GM19238 (cell line): ENCODE results near the gene TPM1.

Experiments
- DNase-seq: peaks from one replicate; pipeline ENCODE4 v3.0.0; 2011; ENCODE audit warnings: low spot score; ENCODE audit not compliant: insufficient read length

TPM1 gene

DNA sequence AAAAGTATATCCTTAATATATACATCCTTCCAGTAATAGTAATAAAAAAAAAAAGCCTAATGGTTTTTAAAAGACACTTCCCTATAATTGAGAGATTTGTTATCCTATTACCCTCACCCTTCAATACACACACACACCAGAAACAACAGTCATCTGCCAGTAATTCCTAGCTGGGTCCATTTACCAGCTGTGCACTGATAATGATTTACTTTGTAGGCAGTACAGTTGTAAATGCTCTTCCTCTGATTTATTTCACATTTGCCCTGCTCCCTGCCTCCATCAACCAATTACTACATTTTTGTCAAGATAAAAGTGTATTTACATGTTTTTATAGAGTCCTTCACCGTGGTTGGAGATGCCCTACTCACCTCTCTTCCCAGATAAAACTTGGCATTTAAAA, 12.4 kb downstream of the TPM1 start:
- no peak for DNase-seq

DNA sequence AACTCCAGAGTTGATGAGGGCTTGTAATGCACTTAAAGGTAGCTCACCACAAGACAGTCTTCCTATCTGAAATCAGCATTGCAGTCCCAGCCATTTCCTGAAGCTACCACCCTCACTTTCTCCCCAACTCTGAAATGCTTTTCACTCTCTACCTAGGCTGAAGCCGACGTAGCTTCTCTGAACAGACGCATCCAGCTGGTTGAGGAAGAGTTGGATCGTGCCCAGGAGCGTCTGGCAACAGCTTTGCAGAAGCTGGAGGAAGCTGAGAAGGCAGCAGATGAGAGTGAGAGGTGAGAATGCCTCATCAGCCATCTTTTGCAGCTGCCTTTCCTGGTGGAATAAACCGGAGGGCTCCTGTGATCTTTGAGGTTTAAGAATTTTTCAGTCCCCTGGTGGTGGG, 14.3 kb downstream of the TPM1 start:
- no peak for DNase-seq

DNA sequence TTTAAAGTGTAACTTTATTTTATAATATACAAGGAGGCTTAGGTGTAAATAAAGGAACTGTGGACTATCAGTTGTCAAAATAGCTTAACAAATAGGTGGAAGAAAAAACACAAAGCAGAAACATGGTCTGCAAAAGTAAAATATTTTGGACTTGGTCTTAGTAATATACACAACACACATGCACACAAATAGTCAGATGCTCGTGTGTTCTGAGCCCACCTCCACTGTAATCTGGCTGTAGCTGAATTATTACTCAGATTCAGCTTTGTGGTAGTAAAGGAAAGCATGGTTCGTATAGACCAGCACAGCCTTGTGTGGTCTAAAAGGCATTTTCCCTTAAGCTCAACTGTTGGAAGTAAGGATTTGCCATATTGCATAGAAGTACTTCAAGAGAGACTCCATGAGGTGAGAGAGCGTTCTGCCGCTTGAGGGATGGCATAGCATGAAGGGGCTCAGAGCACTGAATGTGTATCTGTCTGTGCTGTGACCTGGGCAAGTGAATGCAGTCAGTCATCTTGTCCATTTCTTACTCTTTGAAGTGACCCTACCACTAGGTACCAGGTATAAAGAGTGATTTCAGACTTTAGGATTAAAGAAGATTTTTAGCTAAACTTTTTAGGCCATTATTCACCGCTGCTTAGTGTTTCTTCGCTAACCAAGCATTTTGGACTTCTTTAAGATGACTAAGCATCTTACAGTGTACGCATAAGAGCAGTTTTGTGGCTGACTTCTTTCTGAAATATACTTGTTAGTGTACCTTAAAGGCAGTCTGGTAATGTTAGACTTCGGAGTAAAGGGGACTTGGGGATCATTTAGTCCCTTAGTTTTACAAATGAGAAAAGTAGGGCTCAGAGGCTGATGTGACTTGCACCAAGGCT, 15.2 kb downstream of the TPM1 start:
- DNase-seq, result no peak

DNA sequence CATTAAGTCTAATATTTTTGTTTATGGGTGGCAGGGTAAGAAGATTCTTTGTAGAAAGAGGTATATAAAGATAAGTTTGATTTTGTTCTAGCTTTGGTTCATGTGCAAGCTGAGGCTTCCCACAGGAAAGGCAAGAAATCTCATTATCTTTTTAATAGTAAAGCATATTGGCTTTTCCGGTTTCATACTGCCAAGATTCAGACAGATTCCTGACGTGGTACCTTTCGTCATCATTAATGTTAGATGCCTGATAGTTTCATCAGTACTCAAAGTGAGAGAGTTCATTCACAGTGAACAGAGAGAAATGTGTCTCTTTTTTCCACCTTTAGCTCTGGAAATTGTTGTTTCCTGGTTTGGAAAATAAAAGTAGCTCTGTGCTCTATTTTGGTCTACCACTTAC, 16.5 kb downstream of the TPM1 start:
- no peak for DNase-seq

DNA sequence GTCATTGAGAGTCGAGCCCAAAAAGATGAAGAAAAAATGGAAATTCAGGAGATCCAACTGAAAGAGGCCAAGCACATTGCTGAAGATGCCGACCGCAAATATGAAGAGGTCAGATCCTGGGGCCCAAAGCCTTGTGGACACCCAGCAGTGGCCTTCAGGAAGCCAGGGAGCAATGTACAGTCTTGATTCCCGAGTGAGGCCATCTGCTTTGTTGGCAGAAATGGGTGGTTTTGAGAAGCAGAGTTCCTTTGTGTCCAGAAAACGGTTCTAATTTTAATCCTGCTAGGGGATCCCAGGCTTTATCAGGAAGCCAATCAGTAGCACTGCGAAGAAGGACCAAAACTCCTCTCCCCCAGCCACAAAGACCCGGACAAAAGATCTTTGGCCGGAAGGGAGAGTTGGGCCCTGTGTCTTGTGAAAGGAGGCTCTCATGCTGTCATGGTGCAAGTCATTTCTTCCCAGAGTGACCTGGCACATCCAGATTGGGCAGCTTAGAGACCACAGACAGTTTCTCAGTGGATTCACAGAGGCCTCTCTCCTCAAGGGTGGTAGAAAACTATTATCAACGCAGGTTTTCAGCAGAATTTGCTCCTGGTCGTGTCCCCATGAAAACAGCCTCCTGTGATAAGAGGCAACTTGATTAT, 17.1 kb downstream of the TPM1 start:
- DNase-seq, result no peak

DNA sequence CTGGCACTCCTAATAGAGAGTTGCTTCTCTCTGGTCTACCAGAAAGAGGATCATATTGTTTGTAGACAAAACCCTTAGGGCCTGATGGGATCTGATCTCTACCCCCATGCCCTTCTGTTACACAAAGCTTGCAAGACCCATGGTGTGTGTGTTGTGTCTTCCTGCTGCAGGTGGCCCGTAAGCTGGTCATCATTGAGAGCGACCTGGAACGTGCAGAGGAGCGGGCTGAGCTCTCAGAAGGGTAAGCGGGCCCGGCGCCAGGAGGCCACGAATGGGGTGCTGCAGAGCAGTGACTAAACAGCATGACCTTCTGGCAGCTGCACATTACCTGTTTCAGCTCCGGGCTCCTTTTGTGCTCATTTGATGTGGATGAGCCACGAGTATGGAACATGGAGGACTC, 18.2 kb downstream of the TPM1 start:
- DNase-seq, result no peak

DNA sequence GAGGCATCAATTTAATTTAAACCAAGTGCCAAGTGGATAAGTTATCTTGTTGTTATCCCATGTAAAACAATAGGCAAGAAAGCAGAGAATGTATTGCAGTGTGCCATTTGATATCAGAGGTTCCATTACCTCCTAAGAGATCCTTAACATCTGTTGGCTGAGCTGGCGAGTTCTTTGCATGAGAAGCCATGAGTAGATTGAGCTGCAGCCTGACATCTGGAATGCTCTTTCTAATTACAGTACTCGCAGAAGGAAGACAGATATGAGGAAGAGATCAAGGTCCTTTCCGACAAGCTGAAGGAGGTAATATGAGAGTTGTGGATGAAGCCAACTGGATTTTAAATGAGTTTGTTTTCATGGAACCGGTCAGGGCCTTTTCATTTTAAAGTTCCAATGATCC, 19.4 kb downstream of the TPM1 start:
- no peak for DNase-seq

DNA sequence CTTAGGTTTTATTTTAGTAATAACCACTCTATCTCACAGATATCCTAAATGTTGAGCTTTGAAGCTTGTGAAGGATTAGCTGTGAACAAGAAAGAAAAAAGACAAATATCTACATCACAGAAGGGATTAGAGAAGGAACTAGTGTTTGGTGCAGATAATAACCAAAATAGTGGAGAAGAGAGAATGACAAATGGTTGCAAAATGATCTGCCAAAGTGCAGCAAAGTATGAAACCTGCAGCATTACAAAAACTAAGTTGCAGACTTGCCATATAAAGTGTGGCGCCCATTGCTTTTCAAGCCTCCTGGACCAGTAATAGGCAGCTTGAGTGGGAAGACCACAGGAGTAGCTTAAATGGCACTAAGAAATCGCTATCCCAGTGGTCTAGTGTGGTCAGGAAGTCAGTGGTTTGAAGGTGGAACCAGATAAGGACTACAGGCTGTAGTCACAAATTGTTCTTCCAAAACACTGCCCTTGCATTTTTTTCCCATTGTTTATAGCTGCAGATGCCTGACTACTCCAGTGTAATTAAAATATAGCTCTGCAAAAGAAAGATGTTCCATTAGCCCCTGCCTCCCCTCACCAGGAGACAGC, 20.7 kb downstream of the TPM1 start:
- no peak for DNase-seq

DNA sequence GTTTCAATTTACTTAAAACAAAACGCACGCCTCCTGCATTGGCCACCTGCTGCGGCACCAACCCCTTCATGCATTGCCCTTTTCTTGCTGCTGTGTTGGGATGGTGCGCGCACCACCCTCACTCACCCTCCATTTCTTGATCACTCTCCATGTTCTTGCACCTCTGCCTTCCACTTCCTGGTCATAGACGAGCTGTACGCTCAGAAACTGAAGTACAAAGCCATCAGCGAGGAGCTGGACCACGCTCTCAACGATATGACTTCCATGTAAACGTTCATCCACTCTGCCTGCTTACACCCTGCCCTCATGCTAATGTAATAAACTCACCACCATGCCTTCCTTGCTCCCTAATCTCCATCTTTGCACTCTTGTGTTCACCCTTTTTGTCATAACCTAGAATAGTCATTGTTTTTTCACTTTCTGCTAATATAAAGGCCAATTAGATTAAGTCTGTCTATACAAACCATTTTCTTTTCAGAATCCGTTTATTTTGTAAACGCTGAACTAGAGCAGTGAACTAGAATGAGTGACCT, 21.4 kb downstream of the TPM1 start:
- DNase-seq, result no peak

DNA sequence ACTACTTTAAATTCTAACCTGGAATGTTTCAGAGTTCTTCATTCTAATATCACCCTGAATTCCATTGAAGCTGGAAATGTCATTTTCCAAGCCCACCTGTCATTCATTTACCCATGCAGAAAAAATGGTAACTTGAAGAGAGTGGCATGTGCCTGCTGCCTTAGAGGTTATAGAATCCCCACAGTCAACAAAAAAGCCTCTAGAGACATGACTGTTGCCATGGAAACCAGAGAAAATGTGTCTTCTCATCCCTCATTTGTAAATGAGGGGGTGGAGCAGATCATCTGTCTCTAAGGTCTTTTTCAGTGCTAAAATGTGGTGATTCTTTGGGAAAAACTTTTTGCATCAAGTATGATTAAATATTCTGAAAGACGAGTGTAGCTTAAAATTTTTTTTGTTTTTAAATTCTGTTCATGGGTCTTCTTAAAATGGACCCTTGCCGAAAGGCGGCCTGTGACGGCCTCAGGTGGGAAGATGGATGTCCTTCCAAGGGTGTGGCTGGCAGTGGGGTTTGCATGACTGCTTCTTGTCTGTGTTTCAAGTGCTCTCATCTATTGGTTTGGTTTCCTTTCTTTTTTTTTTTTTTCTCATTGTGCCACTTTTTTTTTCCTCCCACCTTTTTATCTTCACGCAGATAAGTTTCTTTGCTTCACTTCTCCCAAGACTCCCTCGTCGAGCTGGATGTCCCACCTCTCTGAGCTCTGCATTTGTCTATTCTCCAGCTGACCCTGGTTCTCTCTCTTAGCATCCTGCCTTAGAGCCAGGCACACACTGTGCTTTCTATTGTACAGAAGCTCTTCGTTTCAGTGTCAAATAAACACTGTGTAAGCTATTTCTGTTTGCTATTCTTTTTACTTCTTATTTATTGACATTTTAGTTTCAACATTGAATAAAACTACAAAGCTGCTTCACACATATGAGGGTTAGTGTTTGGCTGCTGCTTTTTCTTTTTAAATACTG, 23.0 kb downstream of the TPM1 start:
- no peak for DNase-seq

DNA sequence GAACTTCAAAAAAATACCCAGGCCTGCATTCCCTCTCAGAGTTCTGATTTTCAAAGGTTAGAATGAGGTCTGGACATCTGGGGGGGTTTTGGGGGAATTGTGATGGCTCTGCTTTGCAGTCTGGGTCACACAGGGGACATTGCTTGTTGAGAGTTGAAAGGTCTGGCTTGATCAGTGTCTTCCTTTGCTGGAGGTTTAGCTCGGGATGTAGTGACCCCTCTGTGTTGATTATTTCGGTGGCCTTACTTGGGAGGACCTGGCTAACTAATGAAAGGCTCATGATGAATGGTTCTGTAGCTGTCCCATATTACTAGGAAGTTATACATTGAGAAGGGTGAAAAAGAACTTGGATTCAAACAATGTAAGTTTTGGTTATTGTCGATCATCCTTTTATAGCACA, 23.7 kb downstream of the TPM1 start:
- no peak for DNase-seq

DNA sequence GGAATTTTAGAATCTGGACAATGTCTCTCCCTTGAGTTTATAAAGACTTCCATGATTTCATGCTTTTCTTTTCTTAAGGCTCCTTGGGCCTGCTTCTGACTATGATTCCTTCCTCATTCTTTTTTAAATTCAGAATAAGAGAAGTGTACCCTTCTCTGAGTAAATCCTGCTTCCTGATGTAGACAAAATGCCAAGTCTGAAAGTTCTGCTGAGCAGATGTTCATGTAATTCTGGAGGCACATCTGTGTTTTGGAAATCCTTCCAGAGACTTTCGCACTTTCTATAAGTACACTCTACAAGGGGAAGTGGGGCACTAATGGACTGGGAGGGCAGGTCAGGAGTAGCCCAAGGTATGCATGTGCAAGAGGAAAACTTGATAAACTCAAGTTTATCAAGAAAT, 24.8 kb downstream of the TPM1 start:
- no peak for DNase-seq

DNA sequence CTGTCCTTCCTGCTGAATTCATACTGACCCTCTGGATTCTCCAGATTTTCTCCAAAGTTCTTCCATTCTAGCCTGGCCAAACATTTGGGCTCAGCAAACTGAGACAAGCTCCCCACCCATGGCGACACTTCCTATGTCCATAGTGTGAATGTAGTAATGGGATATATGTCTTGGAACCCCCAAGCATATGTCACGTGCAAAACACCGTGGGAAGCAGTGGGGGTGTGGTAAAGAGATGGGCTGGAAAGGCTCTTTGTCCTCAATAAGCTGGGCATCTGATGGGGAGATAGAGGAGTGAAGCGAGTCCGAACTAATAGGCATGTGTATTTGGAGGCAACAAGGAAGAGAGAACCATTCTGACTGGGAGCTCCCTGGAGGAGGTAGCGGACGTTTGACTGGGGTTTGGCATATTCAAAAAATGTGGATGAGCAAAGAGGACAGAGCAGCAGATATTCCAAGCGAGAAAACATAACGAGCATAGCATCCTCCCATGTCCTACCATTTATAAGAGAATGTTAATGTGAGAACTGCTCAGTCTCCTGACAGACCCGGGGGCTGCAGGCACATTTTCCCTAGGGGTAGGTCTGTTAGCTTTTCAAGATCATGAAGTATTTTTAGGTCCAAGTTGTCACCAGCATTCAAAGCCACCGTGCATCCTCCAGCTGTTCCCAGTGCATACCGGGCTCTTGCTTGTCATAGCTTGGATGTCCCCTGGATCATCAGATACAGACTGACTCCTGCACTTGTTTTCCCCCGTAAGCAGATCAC, 25.6 kb downstream of the TPM1 start:
- DNase-seq, result no peak

DNA sequence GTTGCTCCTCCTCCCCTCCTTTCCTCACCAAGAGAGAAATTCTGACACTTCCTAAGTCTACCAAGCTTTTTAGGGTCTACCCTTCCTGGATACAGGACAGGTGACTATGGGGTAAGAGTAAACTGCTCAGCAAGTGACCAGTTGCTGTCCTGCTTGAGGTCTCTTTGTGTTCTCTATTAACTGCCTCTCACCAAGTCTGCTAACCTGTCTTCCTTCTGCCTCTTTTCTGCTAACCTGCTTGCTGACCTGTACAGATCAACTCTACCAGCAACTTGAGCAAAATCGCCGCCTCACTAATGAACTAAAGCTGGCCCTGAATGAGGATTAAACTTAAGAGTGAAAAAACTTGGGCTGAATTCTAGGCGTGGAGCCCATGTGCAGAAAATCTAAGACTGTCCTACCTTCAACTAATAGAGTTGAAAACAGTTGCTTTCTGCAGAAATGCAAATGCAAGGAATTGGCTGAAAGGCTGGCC, 27.1 kb downstream of the TPM1 start:
- no peak for DNase-seq

DNA sequence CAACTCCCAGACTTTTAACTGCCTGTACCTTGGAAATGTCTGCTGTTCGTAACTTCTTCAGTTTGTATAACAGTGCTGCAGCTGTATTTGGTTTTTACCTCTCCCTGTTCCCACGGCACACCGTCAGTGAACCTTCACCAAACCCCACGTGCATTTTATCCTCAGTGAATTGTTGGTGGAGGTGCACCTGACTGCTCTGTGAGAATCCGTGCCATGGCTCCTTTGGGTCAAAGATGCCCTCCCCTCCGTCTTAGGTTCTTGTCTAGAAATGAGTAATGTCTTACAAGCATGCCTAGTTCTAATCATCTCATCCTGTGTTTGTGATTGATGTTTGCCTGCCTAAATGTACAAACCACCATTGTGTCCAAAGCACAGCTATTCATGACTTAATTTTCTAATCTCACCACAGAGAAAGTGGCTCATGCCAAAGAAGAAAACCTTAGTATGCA, 28.2 kb downstream of the TPM1 start:
- DNase-seq, result no peak

DNA sequence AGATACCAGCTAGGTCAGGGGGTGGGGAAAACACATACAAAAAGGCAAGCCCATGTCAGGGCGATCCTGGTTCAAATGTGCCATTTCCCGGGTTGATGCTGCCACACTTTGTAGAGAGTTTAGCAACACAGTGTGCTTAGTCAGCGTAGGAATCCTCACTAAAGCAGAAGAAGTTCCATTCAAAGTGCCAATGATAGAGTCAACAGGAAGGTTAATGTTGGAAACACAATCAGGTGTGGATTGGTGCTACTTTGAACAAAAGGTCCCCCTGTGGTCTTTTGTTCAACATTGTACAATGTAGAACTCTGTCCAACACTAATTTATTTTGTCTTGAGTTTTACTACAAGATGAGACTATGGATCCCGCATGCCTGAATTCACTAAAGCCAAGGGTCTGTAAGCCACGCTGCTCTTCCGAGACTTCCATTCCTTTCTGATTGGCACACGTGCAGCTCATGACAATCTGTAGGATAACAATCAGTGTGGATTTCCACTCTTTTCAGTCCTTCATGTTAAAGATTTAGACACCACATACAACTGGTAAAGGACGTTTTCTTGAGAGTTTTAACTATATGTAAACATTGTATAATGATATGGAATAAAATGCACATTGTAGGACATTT, 28.9 kb downstream of the TPM1 start:
- DNase-seq, result no peak

DNA sequence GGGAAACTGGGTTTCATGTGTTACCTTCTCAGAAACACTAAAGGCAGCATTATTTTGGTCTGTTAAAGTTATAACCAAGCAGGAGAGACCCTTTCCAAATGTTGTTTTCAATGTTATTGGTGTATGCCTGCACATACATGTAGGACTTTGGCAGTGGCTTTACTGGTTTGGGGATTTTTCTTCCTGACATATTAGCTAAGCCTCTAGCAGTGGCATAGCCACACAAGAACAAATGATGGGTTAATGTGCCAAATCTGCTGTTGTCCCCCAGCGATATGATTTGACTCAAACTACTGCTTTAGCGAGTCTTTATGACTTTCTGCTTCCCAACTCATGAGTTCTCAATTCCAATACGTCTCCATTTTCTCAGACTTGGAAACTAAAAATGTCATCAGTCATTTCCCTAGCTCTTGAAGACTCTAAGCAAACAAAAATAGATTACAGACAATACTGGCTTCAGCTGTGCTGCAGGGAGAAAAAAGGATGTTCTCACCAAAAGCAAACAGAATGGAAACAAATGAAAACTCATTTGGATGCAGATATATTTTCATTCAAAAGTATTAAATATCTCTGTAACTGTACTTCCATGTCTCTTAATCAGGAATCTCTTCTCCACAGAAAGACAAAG, 29.6 kb downstream of the TPM1 start:
- DNase-seq, result no peak

DNA sequence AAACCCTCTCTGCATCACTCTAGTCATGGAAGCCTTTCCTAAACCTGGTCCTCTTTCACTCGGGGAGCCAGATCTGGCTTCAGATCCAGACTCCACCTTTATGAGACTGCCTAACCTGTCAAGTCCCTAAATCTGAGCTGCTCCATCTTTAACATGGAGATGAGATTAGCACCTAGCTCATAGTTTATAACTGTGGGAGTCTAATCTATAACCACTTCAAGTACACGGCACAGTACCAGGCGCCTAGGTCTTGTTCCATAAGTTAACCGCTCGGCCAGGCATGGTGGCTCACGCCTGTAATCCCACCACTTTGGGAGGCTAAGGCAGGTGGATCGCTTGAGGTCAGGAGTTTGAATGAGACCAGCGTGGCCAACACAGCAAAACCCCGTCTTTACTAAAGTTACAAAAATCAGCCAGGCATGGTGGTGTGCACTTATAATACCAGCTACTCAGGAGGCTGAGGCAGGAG, 30.3 kb downstream of the TPM1 start:
- no peak for DNase-seq

DNA sequence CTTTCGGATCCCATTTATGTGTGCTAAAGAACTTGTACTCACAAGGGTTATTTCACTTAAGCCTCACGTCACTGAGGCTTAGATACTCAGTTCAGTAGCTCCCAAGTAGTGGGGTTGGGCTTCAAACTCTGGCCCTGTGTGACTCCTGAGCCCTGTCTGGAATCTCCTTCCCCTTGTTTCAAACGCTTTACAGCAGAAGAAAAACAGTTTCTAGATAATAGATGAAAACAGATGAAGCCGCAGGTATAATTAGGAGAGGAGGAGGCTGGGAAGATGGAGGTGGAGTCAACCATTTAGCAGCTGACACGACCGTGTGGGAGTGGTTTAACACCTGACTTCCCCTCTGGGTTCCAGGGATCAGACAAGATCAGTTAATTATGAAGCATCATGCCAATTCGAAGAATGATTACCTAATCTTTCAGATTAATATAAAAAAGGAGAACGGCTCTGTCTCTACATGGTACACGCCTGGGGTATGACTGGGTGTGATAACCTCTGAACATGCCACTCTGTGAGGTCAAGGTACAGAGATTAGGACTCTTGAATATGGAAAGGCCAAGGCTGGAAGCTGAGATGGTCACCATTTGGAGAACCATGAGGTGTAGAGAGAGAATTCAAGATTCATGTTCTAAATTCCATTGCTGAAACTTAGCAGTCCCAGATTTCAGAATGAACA, 31.1 kb downstream of the TPM1 start:
- DNase-seq, result no peak
